GM19351 (cell line): ENCODE measurements around the gene SUN1.
A peak's percentile ranks its signal among the peaks of the same experiment; 100 is the strongest.
"Not testable (repeated sequence)": the region's sequence is repeated elsewhere in the genome, so short reads cannot be mapped to it uniquely, and the experiment has no call there.

Source experiments
- ATAC-seq: cut with Tn5 transposase; IDR thresholded peaks from one replicate; pipeline ENCODE4 v1.9.1; 2021; ENCODE audit warnings: mild to moderate bottlenecking, moderate library complexity; ENCODE audit not compliant: unreplicated experiment

Gene SUN1

GRCh38 chr7:803796-804195, 28.5 kb upstream of the SUN1 start:
- ATAC-seq, result not testable (repeated sequence)

GRCh38 chr7:805261-805660, 27.0 kb upstream of the SUN1 start:
- no peak for ATAC-seq

DNA sequence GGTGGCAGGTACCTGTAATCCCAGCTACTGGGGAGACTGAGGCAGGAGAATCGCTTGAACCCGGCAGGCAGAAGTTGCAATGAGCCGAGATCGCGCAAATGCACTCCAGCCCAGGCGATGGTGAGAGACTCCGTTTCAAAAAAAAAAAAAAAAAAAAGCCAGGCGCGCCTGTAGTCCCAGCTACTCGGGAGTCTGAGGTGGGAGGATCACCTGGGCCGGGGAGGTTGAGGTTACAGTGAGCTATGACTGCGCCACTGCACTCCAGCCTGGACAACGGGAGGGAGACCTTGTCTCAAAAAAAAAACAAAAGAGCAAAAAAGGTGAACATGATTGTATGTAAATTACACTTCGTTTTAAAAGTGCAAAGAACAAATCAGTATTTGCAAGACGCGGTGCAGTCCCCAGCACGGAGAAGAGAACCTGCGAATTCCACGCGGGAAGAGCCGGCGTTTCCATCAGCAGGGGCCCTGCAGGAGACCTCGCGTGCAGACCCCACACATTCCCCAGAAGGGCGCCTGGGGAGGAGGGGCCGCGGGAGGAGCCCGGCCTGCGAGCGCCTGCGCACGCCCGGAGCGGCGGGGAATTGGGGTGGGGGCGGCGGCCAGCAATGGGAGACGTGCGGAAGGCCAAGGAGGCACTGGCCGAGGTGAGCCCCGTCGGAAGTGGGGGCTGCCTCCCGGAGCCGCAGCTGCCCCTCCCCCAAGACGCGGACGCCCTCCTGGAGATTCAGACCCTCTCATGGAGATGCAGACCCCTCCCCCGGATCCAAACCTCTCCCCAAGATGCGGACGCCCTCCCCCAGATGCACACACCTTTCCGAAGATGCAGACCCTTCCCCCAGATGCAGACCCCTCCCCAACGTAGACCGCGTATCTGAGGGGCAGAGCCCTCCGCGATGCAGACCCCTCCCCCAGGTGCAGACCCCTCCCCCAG, 16.7 kb upstream of the SUN1 start:
- ATAC-seq, result no peak

- ATAC-seq, result peak; percentile 86
These were observed 16.0 kb upstream of the SUN1 start for GRCh38 chr7:816300-816750.

- ATAC-seq, result peak; percentile 17
These were observed 15.3 kb upstream of the SUN1 start for GRCh38 chr7:816751-817671.

DNA sequence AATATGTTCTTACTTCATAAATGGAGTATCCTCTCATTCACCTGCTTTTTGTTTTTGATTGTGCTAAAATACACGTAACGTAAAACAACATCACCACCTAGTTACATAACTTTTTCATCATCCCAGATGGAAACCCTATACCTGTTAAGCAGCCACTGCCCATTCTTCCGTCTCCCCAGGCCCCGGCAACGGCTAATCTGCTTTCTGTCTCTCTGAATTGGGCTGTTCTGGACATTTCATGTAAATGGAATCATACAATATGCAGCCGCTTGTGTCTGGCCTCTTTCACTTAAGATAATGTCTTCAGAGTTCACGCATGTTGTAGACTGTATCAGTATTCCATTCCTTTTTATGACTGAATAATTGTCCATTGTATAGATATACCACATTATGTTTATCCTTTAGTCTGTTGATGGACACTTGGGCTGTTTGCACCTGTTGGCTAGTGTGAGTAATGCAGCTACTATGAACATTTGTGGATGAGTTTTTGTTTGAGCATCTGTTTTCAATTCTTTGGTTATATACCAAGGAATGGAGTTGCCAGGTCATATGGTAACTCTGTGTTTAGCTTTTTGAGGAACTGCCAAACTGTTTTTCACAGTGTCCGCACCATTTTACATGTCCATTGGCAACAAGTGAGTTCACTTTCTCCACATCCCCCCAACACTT, 14.1 kb upstream of the SUN1 start:
- ATAC-seq, result no peak

- ATAC-seq, result no peak
These were observed 11.9 kb upstream of the SUN1 start for GRCh38 chr7:820341-820740.

DNA sequence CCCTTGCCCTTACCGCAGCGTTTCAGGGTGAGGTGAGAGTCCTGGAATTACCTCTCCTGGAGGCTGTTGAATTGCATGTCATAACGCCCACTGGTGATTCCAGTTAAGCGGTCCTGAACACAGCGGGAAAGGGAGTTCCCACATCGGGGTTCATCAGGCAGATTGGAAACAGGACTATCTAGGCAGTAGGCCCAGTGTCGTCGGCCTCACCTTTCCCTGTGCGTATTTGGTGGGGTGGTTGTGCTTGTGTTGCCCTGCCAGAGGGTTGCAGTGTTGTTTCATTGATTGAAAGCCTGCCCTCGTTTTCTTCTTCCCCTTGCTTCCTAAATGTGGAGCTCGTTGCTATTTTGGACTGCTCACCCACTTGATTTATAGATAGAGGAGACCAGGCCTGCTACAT, 10.6 kb upstream of the SUN1 start:
- no peak for ATAC-seq

DNA sequence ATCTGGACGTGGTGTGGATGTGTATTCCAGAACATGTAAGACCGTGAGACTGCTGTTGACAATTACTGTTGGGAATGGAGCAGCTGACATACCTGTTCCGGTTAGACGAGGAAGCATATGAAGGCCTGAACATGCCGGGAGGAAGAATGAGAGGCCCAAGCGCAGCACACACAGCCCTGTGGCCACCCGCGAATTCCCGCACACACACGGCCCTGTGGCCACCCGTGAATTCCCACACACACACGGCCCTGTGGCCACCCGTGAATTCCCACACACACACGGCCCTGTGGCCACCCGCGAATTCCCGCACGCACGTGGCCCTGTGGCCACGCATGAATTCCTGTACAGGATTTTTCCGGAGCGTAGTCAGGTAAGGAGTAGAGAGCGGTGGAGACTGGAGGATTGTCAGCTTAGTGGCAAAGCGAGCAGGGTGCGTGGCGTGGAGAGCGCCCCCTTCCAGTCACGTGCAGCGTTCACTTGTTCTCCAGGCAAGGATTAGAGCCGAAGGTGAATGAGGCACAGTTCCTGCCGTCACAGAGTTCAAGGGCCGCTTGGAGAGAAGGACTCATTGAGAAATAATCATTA, 9.5 kb upstream of the SUN1 start:
- ATAC-seq, result no peak

DNA sequence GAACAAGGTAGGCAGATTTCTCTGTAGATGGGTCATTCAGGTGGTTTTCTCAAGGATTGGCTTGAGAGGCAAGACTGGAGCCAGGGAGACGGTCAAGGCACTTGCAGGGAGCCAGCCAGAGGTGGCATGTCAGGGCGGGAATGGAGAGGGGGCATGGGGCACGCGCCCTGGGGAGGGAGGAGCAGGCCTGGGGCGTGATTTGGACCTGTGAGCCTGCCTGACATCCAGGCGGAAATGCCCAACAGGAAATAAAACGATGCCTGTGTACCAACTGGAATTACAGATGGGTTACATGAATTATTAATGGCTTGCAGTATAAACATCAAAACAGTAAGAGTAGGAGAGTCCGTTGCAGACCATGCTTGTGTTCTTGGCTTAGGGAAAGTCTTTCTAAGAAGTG, 8.6 kb upstream of the SUN1 start:
- no peak for ATAC-seq

- no peak for ATAC-seq
These were observed 8.2 kb upstream of the SUN1 start for GRCh38 chr7:824081-824480.

- ATAC-seq, result no peak
These were observed 7.6 kb upstream of the SUN1 start for GRCh38 chr7:824664-825063.

DNA sequence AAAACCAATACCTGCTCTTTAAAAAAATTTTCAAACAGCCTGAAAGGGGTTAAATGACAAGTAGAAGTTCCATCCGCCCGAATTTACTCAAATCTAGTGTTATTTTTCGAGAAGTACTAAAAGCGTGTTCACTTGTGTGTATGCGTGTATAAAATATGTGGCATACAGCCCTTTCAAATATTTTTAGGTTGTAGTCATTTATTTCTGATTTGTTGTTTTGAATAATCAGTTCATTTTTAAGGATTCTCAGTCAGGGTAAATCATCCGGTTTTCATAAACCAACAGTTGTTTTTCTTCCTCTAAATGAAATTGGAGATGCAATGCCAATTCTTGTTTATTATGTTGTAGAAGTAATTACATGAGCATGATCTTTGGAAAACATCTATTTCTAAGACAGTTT, 6.9 kb upstream of the SUN1 start:
- ATAC-seq, result no peak

DNA sequence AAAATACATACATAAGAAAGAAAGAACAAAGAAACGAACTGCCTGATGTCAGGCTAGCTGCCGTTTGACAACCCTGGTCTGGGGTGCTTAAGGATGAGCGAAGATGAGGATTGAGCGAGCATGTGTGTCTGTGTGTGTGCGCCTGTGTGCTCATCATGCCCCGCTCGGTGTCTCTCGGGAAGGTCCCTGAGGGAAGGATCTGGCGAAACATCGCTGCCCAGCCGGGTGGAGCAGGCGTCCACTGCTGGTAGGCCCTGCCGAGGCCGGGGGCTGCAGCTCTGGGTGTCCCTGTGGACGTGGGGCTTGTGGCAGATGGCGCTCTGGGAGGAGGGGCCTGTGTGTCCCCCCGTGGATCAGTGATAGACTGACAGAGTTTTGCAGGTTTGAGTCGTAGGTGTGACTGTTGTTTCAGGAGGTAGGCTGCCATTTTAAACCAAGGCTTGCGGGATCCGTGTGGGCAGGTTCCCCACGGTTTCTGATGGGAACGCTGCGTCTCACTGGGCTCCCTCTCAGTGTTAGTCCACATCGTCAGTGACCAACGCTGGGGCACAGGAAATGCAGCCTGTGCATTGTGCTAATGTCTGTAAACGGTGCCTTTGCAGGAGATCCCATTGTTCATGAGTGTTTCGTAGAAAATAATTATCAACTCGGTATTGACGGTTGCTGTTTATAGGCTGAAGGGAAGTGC, 5.9 kb upstream of the SUN1 start:
- ATAC-seq, result no peak

- ATAC-seq, result no peak
These were observed 3.3 kb upstream of the SUN1 start for GRCh38 chr7:828793-829561.

- ATAC-seq, result no peak
These were observed 2.2 kb upstream of the SUN1 start for GRCh38 chr7:830069-830468.

GRCh38 chr7:831596-832166, 595 bp upstream of the SUN1 start:
- peak; percentile 86 for ATAC-seq

GRCh38 chr7:832968-833424, 720 bp downstream of the SUN1 start:
- no peak for ATAC-seq
